Breast epithelium (tissue), 4 donors: ENCODE data around the gene WWTR1. TPM values are rescaled to one million over a fixed set of nuclear protein-coding genes. Genes with fewer than 3 reads are reported as not detected.

Experiments
- DNase-seq, 2 donors: peaks; one replicate each; pipeline ENCODE4 v3.0.0-alpha.2; 2019; ENCODE audit warnings: low spot score in 2 of 2
- H3K27ac ChIP-seq, 2 donors: fragments of 200-600 bp; sonication (generic) in 1 of 2; one replicate each; pipeline ENCODE4 v1.5.1; 2016 to 2019; ENCODE audit warnings: mild to moderate bottlenecking in 1 of 2
- H3K27me3 ChIP-seq, 2 donors: fragments of 200-600 bp; sonication (generic) in 1 of 2; one replicate each; pipeline versions ENCODE4 v1.5.1 to v1.6.0; 2017 to 2019; ENCODE audit warnings: control low read depth in 1 of 2, mild to moderate bottlenecking in 1 of 2
- H3K36me3 ChIP-seq: fragments of 200-600 bp; one replicate; pipeline ENCODE4 v1.5.1; 2019
- H3K4me1 ChIP-seq, 2 donors: fragments of 200-600 bp; sonication (generic); one replicate each; pipeline ENCODE4 v1.5.1; 2016 to 2019; ENCODE audit warnings: control low read depth in 1 of 2
- H3K4me3 ChIP-seq, 3 donors: fragments of 200-600 bp; sonication (generic); 1 replicate in 2 of 3; 2 replicates in 1 of 3; pipeline ENCODE4 v1.5.1; 2016 to 2019; ENCODE audit warnings: mild to moderate bottlenecking in 3 of 3, moderate library complexity in 2 of 3
- H3K9me3 ChIP-seq, 2 donors: fragments of 200-600 bp; sonication (generic) in 1 of 2; one replicate each; pipeline ENCODE4 v1.5.1; 2016 to 2019; ENCODE audit warnings: control low read depth in 1 of 2
- CTCF ChIP-seq, 3 donors: fragments of 450-650 bp; IDR thresholded peaks; one replicate each; pipeline ENCODE4 v1.5.1; 2016 to 2017; ENCODE audit warnings: antibody characterized with exemption in 3 of 3, mild to moderate bottlenecking in 3 of 3, moderate library complexity in 3 of 3
- POLR2A ChIP-seq: fragments of 450-650 bp; IDR thresholded peaks from one replicate; pipeline ENCODE4 v1.6.1; 2016; ENCODE audit warnings: antibody characterized with exemption, mild to moderate bottlenecking, moderate library complexity
- POLR2AphosphoS5 ChIP-seq, 3 donors: sonication (generic); formaldehyde crosslinking; IDR thresholded peaks; one replicate each; pipeline ENCODE4 v1.6.1; 2017; ENCODE audit warnings: antibody characterized with exemption in 3 of 3
- intact Hi-C: fragments of 100-400 bp; cut with DNase I; formaldehyde crosslinking; loops from one replicate; pipeline ENCODE4 v1.15.1; 2023; ENCODE audit warnings: low total_unique reads
- total RNA-seq, 3 donors: library from RNA; depleted of rRNA; stranded (reverse); fragments of >200 nt; gene quantifications; one replicate each; pipeline ENCODE4 v1.1.0, GENCODE V29; 2016

WWTR1 gene
- total RNA-seq, 3 donors from 2014 or later: 53.6 to 98.2 (median 91.4) TPM

GRCh38 chr3:149585401-149585726 lies 72.5 kb downstream of the WWTR1 start:
- Histone ChIP-seq H3K27ac (no peak overlapping the region), H3K4me1 (peaks cover 3 to 32% of the 10 kb centered on the region in 2 donors), H3K27me3 (no peaks in the 10 kb centered on the region), H3K9me3 (no peaks in the 10 kb centered on the region), H3K4me3 (no peak overlapping the region), H3K36me3 (no peaks in the 10 kb centered on the region)
- DNase-seq: no peak
- TF ChIP-seq POLR2A (no peak), POLR2AphosphoS5 (IDR thresholded peaks at IDR 0.05) (no peak), CTCF (IDR thresholded peaks at IDR 0.05) (no peak)
- intact Hi-C loops: no loop called here

- intact Hi-C loops: no loop called here
- Histone ChIP-seq H3K36me3 (no peaks in the 10 kb centered on the region), H3K9me3 (no peaks in the 10 kb centered on the region), H3K4me3 (peak overlapping the region in 1 of 3 donors; percentile 12), H3K4me1 (peaks cover 3 to 35% of the 10 kb centered on the region in 2 donors), H3K27ac (peak overlapping the region; percentile 66 to 79), H3K27me3 (no peaks in the 10 kb centered on the region)
- TF ChIP-seq CTCF (IDR thresholded peaks at IDR 0.05) (no peak), POLR2A (no peak), POLR2AphosphoS5 (IDR thresholded peaks at IDR 0.05) (no peak)
- DNase-seq: no peak
Measured at GRCh38 chr3:149583921-149584635, 73.7 kb downstream of the WWTR1 start.

- Histone ChIP-seq H3K4me3 (no peak overlapping the region), H3K27me3 (no peaks in the 10 kb centered on the region), H3K36me3 (no peaks in the 10 kb centered on the region), H3K9me3 (no peaks in the 10 kb centered on the region), H3K27ac (peak overlapping the region; percentile 49 to 79), H3K4me1 (peaks cover 3 to 35% of the 10 kb centered on the region in 2 donors)
- DNase-seq: no peak
- TF ChIP-seq CTCF (IDR thresholded peaks at IDR 0.05): no peak
- TF ChIP-seq POLR2AphosphoS5 (IDR thresholded peaks at IDR 0.05): no peak
- no peak for TF ChIP-seq POLR2A
- intact Hi-C loops: no loop called here
Measured at GRCh38 chr3:149582395-149582794, 75.4 kb downstream of the WWTR1 start.

GRCh38 chr3:149581681-149582370 lies 76.0 kb downstream of the WWTR1 start:
- no peaks in the 10 kb centered on the region for H3K27me3 ChIP-seq
- no peaks in the 10 kb centered on the region for H3K36me3 ChIP-seq
- DNase-seq: peak in 1 of 2 donors; percentile 68
- intact Hi-C loops: no loop called here
- H3K4me1 ChIP-seq: peaks cover 3 to 35% of the 10 kb centered on the region in 2 donors
- peak overlapping the region in 1 of 3 donors; percentile 2 for H3K4me3 ChIP-seq
- TF ChIP-seq POLR2AphosphoS5 (IDR thresholded peaks at IDR 0.05) (peak in 2 of 3 donors; percentile 7 to 33), CTCF (IDR thresholded peaks at IDR 0.05) (peak in 1 of 3 donors; percentile 28), POLR2A (no peak)
- H3K27ac ChIP-seq: peak overlapping the region; percentile 49 to 79
- H3K9me3 ChIP-seq: no peaks in the 10 kb centered on the region

GRCh38 chr3:149581248-149581647 lies 76.6 kb downstream of the WWTR1 start:
- Histone ChIP-seq H3K27ac (peak overlapping the region; percentile 49 to 79), H3K4me1 (peaks cover 0 to 35% of the 10 kb centered on the region in 2 donors), H3K9me3 (no peaks in the 10 kb centered on the region), H3K4me3 (peak overlapping the region in 1 of 3 donors; percentile 2), H3K36me3 (no peaks in the 10 kb centered on the region), H3K27me3 (no peaks in the 10 kb centered on the region)
- intact Hi-C loops: no loop called here
- no peak for DNase-seq
- TF ChIP-seq POLR2A: no peak
- TF ChIP-seq CTCF (IDR thresholded peaks at IDR 0.05): no peak
- no peak for TF ChIP-seq POLR2AphosphoS5 (IDR thresholded peaks at IDR 0.05)
